Measurements from ENCODE around the gene TACR2.

DNA sequence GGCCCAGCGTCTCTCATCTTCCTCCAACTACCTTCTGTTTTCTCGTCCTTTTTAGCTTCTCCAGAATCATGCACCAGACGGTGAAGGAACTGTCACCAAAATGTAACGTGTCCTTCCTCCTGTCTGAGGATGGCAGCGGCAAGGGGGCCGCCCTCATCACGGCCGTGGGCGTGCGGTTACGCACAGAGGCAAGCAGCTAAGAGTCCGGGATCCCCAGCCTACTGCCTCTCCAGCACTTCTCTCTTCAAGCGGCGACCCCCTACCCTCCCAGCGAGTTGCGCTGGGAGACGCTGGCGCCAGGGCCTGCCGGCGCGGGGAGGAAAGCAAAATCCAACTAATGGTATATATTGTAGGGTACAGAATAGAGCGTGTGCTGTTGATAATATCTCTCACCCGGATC, 15.8 kb downstream of the TACR2 start:
- TF ChIP-seq, protein P1, sequence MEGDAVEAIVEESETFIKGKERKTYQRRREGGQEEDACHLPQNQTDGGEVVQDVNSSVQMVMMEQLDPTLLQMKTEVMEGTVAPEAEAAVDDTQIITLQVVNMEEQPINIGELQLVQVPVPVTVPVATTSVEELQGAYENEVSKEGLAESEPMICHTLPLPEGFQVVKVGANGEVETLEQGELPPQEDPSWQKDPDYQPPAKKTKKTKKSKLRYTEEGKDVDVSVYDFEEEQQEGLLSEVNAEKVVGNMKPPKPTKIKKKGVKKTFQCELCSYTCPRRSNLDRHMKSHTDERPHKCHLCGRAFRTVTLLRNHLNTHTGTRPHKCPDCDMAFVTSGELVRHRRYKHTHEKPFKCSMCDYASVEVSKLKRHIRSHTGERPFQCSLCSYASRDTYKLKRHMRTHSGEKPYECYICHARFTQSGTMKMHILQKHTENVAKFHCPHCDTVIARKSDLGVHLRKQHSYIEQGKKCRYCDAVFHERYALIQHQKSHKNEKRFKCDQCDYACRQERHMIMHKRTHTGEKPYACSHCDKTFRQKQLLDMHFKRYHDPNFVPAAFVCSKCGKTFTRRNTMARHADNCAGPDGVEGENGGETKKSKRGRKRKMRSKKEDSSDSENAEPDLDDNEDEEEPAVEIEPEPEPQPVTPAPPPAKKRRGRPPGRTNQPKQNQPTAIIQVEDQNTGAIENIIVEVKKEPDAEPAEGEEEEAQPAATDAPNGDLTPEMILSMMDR (IDR thresholded peaks at IDR 0.05): no peak
- TF ChIP-seq POLR2A (IDR thresholded peaks at IDR 0.05): no peak

Data from right lobe of liver (tissue), 4 donors.